CD4-positive, alpha-beta T cell treated with Interleukin-17A for 1 hour (primary cell): ENCODE results near the gene B4GALT5.

Source experiments
- DNase-seq: peaks from one replicate; pipeline ENCODE4 v3.0.0-alpha.2; 2020

Gene B4GALT5

GRCh38 chr20:49699200-49699992 lies 14.3 kb downstream of the B4GALT5 start:
- DNase-seq: peak; percentile 47

DNA sequence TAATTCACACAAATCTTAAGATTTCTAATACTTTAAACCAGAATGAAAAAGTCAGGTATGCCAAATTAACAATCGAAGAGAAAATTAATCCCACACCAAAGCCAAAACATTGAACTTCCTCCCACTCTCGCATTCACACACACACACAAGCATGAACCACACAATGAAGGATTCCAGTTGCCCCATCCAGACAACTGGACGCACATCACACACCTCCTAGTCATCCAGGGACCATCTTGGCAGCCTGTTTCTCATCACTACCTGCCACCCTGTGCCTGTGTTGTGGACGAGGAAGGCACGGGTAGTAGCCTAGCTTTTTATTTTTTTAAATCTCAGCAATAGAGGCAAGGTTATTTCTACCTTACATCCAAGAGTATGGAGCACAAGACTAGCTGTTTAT lies 15.2 kb downstream of the B4GALT5 start:
- DNase-seq: no peak

- DNase-seq: no peak
Measured at GRCh38 chr20:49697071-49697470, 16.6 kb downstream of the B4GALT5 start.

DNA sequence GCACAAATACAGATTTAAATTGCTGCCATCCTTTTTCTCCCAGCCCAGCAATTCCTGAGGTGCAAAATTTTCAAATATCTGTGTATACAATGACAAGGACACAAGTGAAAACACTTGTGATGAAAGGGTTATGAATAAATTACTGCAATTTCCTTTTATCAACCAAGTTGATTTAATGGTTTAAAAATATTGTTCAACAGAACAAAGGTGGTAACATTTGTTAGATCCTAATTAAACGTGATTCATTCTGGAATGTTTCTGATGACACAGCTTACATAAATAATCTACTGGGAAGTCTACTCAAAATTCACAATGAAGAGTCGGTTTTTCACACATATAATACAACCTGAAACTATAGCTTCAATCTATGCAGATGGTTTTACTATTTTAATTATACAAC lies 17.1 kb downstream of the B4GALT5 start:
- no peak for DNase-seq

DNA sequence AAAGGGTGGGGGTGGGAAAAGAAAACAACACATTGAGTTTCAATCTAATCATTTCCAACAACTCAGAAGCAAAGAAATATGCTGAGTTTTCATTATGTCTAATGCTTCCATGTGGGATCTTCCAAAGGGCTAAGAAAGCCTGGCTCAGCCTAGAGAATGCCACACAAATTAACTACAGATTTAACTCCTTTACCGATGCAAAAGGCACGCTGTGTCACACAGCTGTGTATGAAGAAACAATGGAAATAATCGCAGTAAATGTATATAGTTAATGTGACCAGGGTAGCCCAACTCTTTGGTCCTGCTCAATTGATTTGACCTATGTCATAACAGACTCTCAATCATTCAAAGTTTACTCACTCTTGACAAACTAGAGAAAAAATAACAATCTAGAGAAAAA lies 17.8 kb downstream of the B4GALT5 start:
- no peak for DNase-seq

- no peak for DNase-seq
Measured at GRCh38 chr20:49694450-49695071, 19.1 kb downstream of the B4GALT5 start.

- no peak for DNase-seq
Measured at GRCh38 chr20:49693435-49694171, 20.1 kb downstream of the B4GALT5 start.

GRCh38 chr20:49692941-49693340 lies 20.7 kb downstream of the B4GALT5 start:
- no peak for DNase-seq

- DNase-seq: no peak
Measured at GRCh38 chr20:49691818-49692568, 21.7 kb downstream of the B4GALT5 start.

DNA sequence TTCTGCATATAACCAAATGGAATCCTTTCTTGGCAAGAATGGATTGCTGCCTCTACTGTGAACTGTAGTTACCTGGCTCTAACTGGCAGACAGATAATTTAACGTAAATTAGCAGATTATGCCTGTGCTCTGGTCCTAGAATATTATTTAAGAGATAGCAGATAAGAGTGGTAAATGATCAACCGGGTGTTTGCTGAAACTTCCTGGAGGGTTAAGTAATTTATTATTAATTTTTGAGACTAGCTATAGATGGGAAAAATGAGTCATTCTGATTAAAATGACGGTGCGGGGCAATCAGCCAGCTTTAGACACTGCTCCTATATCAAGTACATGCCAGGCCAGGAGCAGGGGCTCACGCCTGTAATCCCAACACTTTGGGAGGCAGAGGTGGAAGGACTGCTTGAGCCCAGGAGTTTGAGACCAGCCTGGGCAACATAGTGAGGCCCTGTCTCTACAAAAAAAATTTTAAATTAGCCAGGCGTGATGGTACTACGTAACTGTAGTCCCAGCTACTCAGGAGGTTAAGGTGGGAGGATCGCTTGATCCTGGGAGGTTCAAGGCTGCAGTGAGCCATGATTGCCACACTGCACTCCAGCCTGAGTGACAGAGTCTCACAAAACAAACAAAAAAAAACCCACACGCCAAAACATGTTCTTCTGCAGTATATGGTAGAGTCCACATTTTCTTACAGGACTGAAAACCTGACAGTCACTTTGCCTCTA lies 22.6 kb downstream of the B4GALT5 start:
- DNase-seq: no peak

- DNase-seq: no peak
Measured at GRCh38 chr20:49687595-49688567, 25.8 kb downstream of the B4GALT5 start.

- no peak for DNase-seq
Measured at GRCh38 chr20:49685809-49686208, 27.9 kb downstream of the B4GALT5 start.

DNA sequence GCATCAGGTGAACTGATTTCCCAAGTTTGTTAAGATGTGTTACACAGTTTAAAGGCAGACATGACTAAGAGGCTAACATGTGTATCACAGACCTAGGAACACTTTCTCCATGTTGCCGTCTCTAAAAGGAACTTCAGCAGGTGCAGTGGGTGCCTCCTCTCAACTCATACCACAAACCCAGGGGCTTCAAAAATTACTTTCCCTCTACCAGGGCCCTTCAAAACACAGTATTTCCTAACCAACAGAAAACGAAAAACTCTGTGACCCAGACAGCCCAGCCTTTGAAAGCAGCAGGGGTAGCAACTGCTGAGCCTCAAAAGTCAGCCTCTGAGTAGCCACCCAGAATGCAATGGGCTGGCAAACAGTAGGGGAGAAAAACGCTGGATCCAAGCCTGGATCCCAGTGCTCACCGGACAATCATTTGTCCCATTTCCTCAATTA lies 28.5 kb downstream of the B4GALT5 start:
- DNase-seq: no peak

DNA sequence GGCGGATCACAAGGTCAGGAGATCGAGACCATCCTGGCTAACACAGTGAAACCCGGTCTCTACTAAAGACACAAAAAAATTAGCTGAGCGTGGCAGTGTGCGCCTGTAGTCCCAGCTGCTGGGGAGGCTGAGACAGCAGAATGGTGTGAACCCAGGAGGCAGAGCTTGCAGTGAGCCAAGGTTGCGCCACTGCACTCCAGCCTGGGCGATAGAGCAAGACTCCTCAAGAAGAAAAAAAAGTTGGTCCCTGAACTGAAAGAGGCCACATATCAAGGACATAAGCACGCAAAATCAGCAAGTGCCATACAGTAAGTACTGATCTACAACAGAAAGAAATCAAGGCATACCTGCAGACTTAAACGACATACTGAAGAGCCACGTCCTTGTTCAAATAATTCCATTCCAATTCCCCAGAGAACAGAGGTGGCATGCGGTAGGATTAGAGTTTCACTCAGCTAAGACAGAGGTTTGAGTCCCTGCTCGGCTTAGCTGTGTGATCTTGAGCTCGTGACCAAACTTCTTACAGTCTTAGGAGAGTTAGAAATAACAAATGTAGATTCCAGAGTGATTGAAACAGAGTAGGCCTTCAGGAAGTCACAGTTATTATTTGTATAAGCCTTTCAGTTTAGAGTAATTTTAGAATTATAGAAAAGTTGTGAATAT lies 29.2 kb downstream of the B4GALT5 start:
- no peak for DNase-seq

GRCh38 chr20:49682798-49683197 lies 30.9 kb downstream of the B4GALT5 start:
- DNase-seq: no peak

DNA sequence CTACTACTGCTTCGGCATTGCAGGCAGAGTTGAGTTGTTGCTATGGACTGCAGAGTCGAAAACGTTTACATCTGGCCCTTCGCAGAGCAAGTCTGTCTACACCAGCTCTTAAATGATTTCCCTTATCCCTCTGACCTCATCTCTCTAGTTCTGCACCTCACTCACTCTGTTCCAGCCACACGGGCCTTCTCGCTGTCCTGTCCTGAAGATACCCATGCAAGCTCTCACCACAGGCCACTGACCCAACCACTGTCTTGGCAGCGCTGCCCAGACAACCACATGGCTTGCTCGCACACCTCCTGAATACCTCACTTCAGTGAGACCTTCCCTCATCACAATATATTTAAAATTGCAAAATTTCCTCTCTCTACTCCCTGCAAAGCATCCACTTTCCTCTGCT lies 31.4 kb downstream of the B4GALT5 start:
- no peak for DNase-seq

DNA sequence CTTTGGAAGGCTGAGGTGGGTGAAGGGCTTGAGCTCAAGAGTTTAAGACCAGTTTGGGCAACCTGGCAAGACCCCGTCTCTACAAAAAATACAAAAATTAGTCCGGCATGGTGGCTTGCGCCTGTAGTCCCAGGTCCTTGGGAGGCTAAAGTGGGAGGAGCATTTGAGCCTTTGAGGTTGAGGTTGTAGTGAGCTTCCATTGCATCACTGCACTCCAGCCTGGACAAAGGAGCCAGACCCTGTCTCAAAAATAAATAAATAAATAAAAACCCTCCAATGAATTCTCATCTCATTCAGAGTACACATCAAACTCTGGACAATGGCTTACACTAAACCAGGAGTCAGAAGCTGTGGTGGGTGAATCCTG lies 31.8 kb downstream of the B4GALT5 start:
- DNase-seq: no peak

- no peak for DNase-seq
Measured at GRCh38 chr20:49680484-49680883, 33.2 kb downstream of the B4GALT5 start.

- no peak for DNase-seq
Measured at GRCh38 chr20:49679634-49680033, 34.0 kb downstream of the B4GALT5 start.
